Activated naive CD4-positive, alpha-beta T cell treated with anti-CD3 and anti-CD28 coated beads for 36 hours (primary cell): Measurements from ENCODE around the gene BTNL2. TPM values are rescaled to one million over a fixed set of nuclear protein-coding genes. Genes with fewer than 3 reads are reported as not detected.

ENCODE experiments used
- CTCF ChIA-PET: fragments of 350-600 bp; sonication (Branson Sonifier 250); formaldehyde crosslinking; loops from one replicate; lab custom pipeline; 2021; ENCODE audit warnings: antibody characterized with exemption; lab: Charles Lee
- DNase-seq: peaks from one replicate; pipeline ENCODE4 v3.0.0-alpha.2; 2020
- H3K27ac Mint-ChIP-seq: one replicate; pipeline ENCODE4 v1.8.0; 2021; ENCODE audit warnings: mild to moderate bottlenecking, mixed read lengths
- H3K27me3 Mint-ChIP-seq: one replicate; pipeline ENCODE4 v1.8.0; 2021; ENCODE audit warnings: low read depth, mixed read lengths
- H3K36me3 Mint-ChIP-seq: one replicate; pipeline ENCODE4 v1.8.0; 2021; ENCODE audit warnings: low read depth, mixed read lengths
- H3K4me1 Mint-ChIP-seq: one replicate; pipeline ENCODE4 v1.8.0; 2021; ENCODE audit warnings: low read depth, mixed read lengths
- H3K4me3 Mint-ChIP-seq: one replicate; pipeline ENCODE4 v1.8.0; 2021; ENCODE audit warnings: mild to moderate bottlenecking, moderate library complexity, mixed read lengths
- H3K9me3 Mint-ChIP-seq: one replicate; pipeline ENCODE4 v1.8.0; 2021; ENCODE audit warnings: mixed read lengths
- intact Hi-C: fragments of 100-400 bp; cut with micrococcal nuclease; formaldehyde crosslinking; loops from one replicate; pipeline ENCODE4 v1.15.1; 2023
- total RNA-seq, 2 experiments: library from RNA; stranded (reverse); gene quantifications; one replicate each; pipeline ENCODE4 v1.2.3, GENCODE V29; 2021

The BTNL2 gene
- not detected for total RNA-seq

GRCh38 chr6:32406857-32407256 is at the start of gene BTNL2:
Gene BTNL2, minus strand, starts transcription at chr6:32407181. Its CDS starts 58 bp downstream, at chr6:32407123.
- Mint-ChIP-seq H3K9me3 (no peaks in the 10 kb centered on the region), H3K4me3 (no peak within 1 kb of the TSS), H3K27ac (no peak within 1 kb of the TSS), H3K27me3 (peaks cover 17% of the 10 kb centered on the region), H3K4me1 (no peaks in the 10 kb centered on the region), H3K36me3 (no peaks in the 10 kb centered on the region)
- intact Hi-C loops: no loop called here
- CTCF ChIA-PET: interaction anchor here (0.5 to 1.0 kb wide), 4 partner anchors 158 to 1123 kb away, joined by 3 read pairs; no protein-coding TSS in a partner anchor
- no peak for DNase-seq

GRCh38 chr6:32449088-32449736 is 42.2 kb upstream of the BTNL2 start:
- CTCF ChIA-PET: no interaction called here

GRCh38 chr6:32447932-32448331 is 41.0 kb upstream of the BTNL2 start:
- H3K27ac Mint-ChIP-seq: no peak overlapping the region
- peaks cover 11% of the 10 kb centered on the region for H3K9me3 Mint-ChIP-seq
- CTCF ChIA-PET: interaction anchor here (1.0 kb wide), 1 partner anchor 252 kb away, joined by 3 read pairs; no protein-coding TSS in a partner anchor
- H3K27me3 Mint-ChIP-seq: peaks cover 33% of the 10 kb centered on the region
- DNase-seq: no peak
- no peak overlapping the region for H3K4me3 Mint-ChIP-seq
- no peaks in the 10 kb centered on the region for H3K4me1 Mint-ChIP-seq
- intact Hi-C loops: no loop called here
- H3K36me3 Mint-ChIP-seq: peaks cover 5% of the 10 kb centered on the region

More at GRCh38 chr6:32449088-32449736, 42.2 kb upstream of the BTNL2 start:
- Mint-ChIP-seq H3K27me3 (peaks cover 35% of the 10 kb centered on the region), H3K4me3 (no peak overlapping the region), H3K27ac (no peak overlapping the region), H3K36me3 (peaks cover 5% of the 10 kb centered on the region), H3K9me3 (peaks cover 11% of the 10 kb centered on the region), H3K4me1 (no peaks in the 10 kb centered on the region)
- intact Hi-C loops: no loop called here
- DNase-seq: no peak

- Mint-ChIP-seq H3K4me1 (no peaks in the 10 kb centered on the region), H3K27me3 (peaks cover 22% of the 10 kb centered on the region), H3K9me3 (no peaks in the 10 kb centered on the region), H3K27ac (no peak overlapping the region), H3K36me3 (no peaks in the 10 kb centered on the region), H3K4me3 (no peak overlapping the region)
- DNase-seq: no peak
- CTCF ChIA-PET: interaction anchor here (1.2 kb wide), 1 partner anchor 246 kb away, joined by 3 read pairs; no protein-coding TSS in a partner anchor
- intact Hi-C loops: no loop called here
Observed at GRCh38 chr6:32445321-32445854, 38.4 kb upstream of the BTNL2 start.

- Mint-ChIP-seq H3K27ac (no peak overlapping the region), H3K9me3 (no peaks in the 10 kb centered on the region), H3K4me3 (no peak overlapping the region), H3K36me3 (no peaks in the 10 kb centered on the region), H3K27me3 (peaks cover 23% of the 10 kb centered on the region), H3K4me1 (peaks cover 6% of the 10 kb centered on the region)
- DNase-seq: no peak
- CTCF ChIA-PET: no interaction called here
- intact Hi-C loops: no loop called here
Observed at GRCh38 chr6:32444433-32444832, 37.5 kb upstream of the BTNL2 start.

GRCh38 chr6:32442977-32443552 is 36.1 kb upstream of the BTNL2 start:
- no peak overlapping the region for H3K27ac Mint-ChIP-seq
- CTCF ChIA-PET: interaction anchor here (1.5 kb wide), 1 partner anchor 249 kb away, joined by 6 read pairs; no protein-coding TSS in a partner anchor

GRCh38 chr6:32442243-32442667 is 35.3 kb upstream of the BTNL2 start:
- peaks cover 26% of the 10 kb centered on the region for H3K27me3 Mint-ChIP-seq
- no peaks in the 10 kb centered on the region for H3K36me3 Mint-ChIP-seq
- H3K4me3 Mint-ChIP-seq: no peak overlapping the region
- DNase-seq: no peak
- no peaks in the 10 kb centered on the region for H3K9me3 Mint-ChIP-seq
- no peak overlapping the region for H3K27ac Mint-ChIP-seq
- CTCF ChIA-PET: interaction anchor here (1.5 kb wide), 2 partner anchors 28 to 250 kb away, joined by 3 to 6 read pairs; no protein-coding TSS in a partner anchor
- H3K4me1 Mint-ChIP-seq: peaks cover 7% of the 10 kb centered on the region
- intact Hi-C loops: no loop called here

More at GRCh38 chr6:32442977-32443552, 36.1 kb upstream of the BTNL2 start:
- Mint-ChIP-seq H3K4me3 (no peak overlapping the region), H3K27me3 (peaks cover 26% of the 10 kb centered on the region), H3K4me1 (peaks cover 7% of the 10 kb centered on the region), H3K36me3 (no peaks in the 10 kb centered on the region), H3K9me3 (no peaks in the 10 kb centered on the region)
- intact Hi-C loops: no loop called here
- DNase-seq: no peak

- H3K4me1 Mint-ChIP-seq: peaks cover 7% of the 10 kb centered on the region
- H3K36me3 Mint-ChIP-seq: no peaks in the 10 kb centered on the region
- H3K27ac Mint-ChIP-seq: no peak within 1 kb of the TSS
- CTCF ChIA-PET: interaction anchor here (0.6 to 0.9 kb wide), 5 partner anchors 20 to 513 kb away, joined by 3 to 5 read pairs (median 3); partner anchors contain the start of gene HLA-DMA
- H3K4me3 Mint-ChIP-seq: no peak within 1 kb of the TSS
- DNase-seq: peak; percentile 33
- intact Hi-C loops: no loop called here
- peaks cover 26% of the 10 kb centered on the region for H3K27me3 Mint-ChIP-seq
- H3K9me3 Mint-ChIP-seq: no peaks in the 10 kb centered on the region
Observed at GRCh38 chr6:32439602-32440214, 32.7 kb upstream of the BTNL2 start, which contains the start of gene HLA-DRA. Gene HLA-DRA, plus strand, starts transcription at chr6:32439887. Its CDS starts 64 bp downstream, at chr6:32439951.

GRCh38 chr6:32439139-32439538 is 32.2 kb upstream of the BTNL2 start:
- H3K36me3 Mint-ChIP-seq: no peaks in the 10 kb centered on the region
- H3K27me3 Mint-ChIP-seq: peaks cover 26% of the 10 kb centered on the region
- no peaks in the 10 kb centered on the region for H3K9me3 Mint-ChIP-seq
- no peak overlapping the region for H3K4me3 Mint-ChIP-seq
- H3K27ac Mint-ChIP-seq: no peak overlapping the region
- H3K4me1 Mint-ChIP-seq: peaks cover 7% of the 10 kb centered on the region
- intact Hi-C loops: no loop called here
- DNase-seq: no peak
- CTCF ChIA-PET: interaction anchor here (0.6 to 0.9 kb wide), 5 partner anchors 19 to 514 kb away, joined by 3 to 5 read pairs (median 3); partner anchors contain the start of gene HLA-DMA

- H3K27me3 Mint-ChIP-seq: peaks cover 21% of the 10 kb centered on the region
- no peak for DNase-seq
- no peak overlapping the region for H3K4me3 Mint-ChIP-seq
- H3K36me3 Mint-ChIP-seq: no peaks in the 10 kb centered on the region
- CTCF ChIA-PET: interaction anchor here (2.3 kb wide), 1 partner anchor 255 kb away, joined by 7 read pairs; no protein-coding TSS in a partner anchor
- H3K4me1 Mint-ChIP-seq: peaks cover 7% of the 10 kb centered on the region
- intact Hi-C loops: no loop called here
- H3K27ac Mint-ChIP-seq: no peak overlapping the region
- no peaks in the 10 kb centered on the region for H3K9me3 Mint-ChIP-seq
Observed at GRCh38 chr6:32436995-32437836, 30.2 kb upstream of the BTNL2 start.

GRCh38 chr6:32436186-32436585 is 29.2 kb upstream of the BTNL2 start:
- intact Hi-C loops: no loop called here
- Mint-ChIP-seq H3K9me3 (no peaks in the 10 kb centered on the region), H3K4me3 (no peak overlapping the region), H3K27me3 (peaks cover 16% of the 10 kb centered on the region), H3K36me3 (no peaks in the 10 kb centered on the region), H3K27ac (no peak overlapping the region), H3K4me1 (peaks cover 7% of the 10 kb centered on the region)
- CTCF ChIA-PET: interaction anchor here (2.3 kb wide), 1 partner anchor 256 kb away, joined by 7 read pairs; no protein-coding TSS in a partner anchor
- no peak for DNase-seq
